CD4-positive, alpha-beta T cell treated with Interleukin-6 at 100 ng/mL for 8 hours (primary cell): Measurements from ENCODE around the gene DIAPH3.

Experiments used
- DNase-seq: peaks from one replicate; pipeline ENCODE4 v3.0.0-alpha.2; 2020; ENCODE audit warnings: mixed read lengths, low spot score

Gene DIAPH3

GRCh38 chr13:59873856-59874255 is 289.9 kb downstream of the DIAPH3 start:
- no peak for DNase-seq

GRCh38 chr13:59873309-59873708 is 290.4 kb downstream of the DIAPH3 start:
- DNase-seq, result no peak

GRCh38 chr13:59867867-59868266 is 295.9 kb downstream of the DIAPH3 start:
- no peak for DNase-seq

GRCh38 chr13:59865398-59865797 is 298.3 kb downstream of the DIAPH3 start:
- no peak for DNase-seq

GRCh38 chr13:59863621-59864020 is 300.1 kb downstream of the DIAPH3 start:
- DNase-seq, result no peak

- DNase-seq, result no peak
Measured at GRCh38 chr13:59861676-59862075, 302.1 kb downstream of the DIAPH3 start.

GRCh38 chr13:59856281-59856810 is 307.4 kb downstream of the DIAPH3 start:
- DNase-seq, result no peak

- DNase-seq, result no peak
Measured at GRCh38 chr13:59846845-59847620, 316.7 kb downstream of the DIAPH3 start.

GRCh38 chr13:59843040-59843439 is 320.7 kb downstream of the DIAPH3 start:
- DNase-seq, result no peak

- DNase-seq, result no peak
Measured at GRCh38 chr13:59842507-59842906, 321.2 kb downstream of the DIAPH3 start.

- DNase-seq, result no peak
Measured at GRCh38 chr13:59839186-59839585, 324.5 kb downstream of the DIAPH3 start.

GRCh38 chr13:59837101-59837500 is 326.6 kb downstream of the DIAPH3 start:
- DNase-seq, result no peak

GRCh38 chr13:59835569-59835968 is 328.2 kb downstream of the DIAPH3 start:
- DNase-seq, result no peak

GRCh38 chr13:59834801-59835200 is 328.9 kb downstream of the DIAPH3 start:
- DNase-seq, result no peak

GRCh38 chr13:59829690-59830089 is 334.0 kb downstream of the DIAPH3 start:
- DNase-seq, result no peak

GRCh38 chr13:59823486-59823885 is 340.2 kb downstream of the DIAPH3 start:
- DNase-seq, result no peak

- no peak for DNase-seq
Measured at GRCh38 chr13:59809564-59809963, 354.2 kb downstream of the DIAPH3 start.

GRCh38 chr13:59806801-59807200 is 356.9 kb downstream of the DIAPH3 start:
- no peak for DNase-seq

- no peak for DNase-seq
Measured at GRCh38 chr13:59801107-59801880, 362.4 kb downstream of the DIAPH3 start.

- no peak for DNase-seq
Measured at GRCh38 chr13:59793107-59793506, 370.6 kb downstream of the DIAPH3 start.

- no peak for DNase-seq
Measured at GRCh38 chr13:59790626-59791025, 373.1 kb downstream of the DIAPH3 start.

- no peak for DNase-seq
Measured at GRCh38 chr13:59789558-59789957, 374.2 kb downstream of the DIAPH3 start.

GRCh38 chr13:59787679-59788078 is 376.0 kb downstream of the DIAPH3 start:
- no peak for DNase-seq
